Ishikawa (cell line): ENCODE data around the gene WDFY2.

Experiments used
- CEBPB ChIP-seq: IDR thresholded peaks from 2 replicates; pipeline ENCODE4 v1.6.1; 2012
- FOXM1 ChIP-seq: IDR thresholded peaks from 2 replicates; pipeline ENCODE4 v1.6.1; 2012; ENCODE audit warnings: low read depth, borderline replicate concordance
- TAF1 ChIP-seq: IDR thresholded peaks from 2 replicates; pipeline ENCODE4 v1.6.1; 2012; ENCODE audit warnings: low read depth, mild to moderate bottlenecking
- TCF12 ChIP-seq: IDR thresholded peaks from 2 replicates; pipeline ENCODE4 v1.6.1; 2012; ENCODE audit warnings: low read depth
- YY1 ChIP-seq: IDR thresholded peaks from 2 replicates; pipeline ENCODE4 v1.6.1; 2012; ENCODE audit warnings: low read depth
- TF ChIP-seq, protein P1 (sequence below): IDR thresholded peaks from 2 replicates; pipeline ENCODE4 v1.6.1; 2012; ENCODE audit warnings: low read depth, mild to moderate bottlenecking

DNA sequence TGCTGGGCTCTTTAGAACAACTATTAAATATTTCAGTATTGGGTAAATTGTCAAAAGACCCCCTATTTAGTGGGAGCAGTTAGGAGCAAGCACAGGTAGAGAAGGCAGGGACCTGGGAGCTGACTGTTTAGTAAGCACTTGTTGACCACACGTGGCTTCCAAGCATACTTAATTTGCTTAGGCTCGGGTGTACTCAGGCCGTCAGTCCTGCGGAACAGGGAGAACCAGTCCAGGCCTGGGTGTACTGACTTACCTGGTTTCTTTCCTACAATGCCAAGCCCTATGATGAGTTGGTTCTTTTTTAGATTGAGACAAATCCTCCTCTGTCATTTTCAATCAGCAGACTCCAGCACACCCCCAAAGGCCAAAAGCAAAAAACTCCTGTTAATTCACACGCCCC lies 90.0 kb downstream of the WDFY2 start:
- no peak for TF ChIP-seq TAF1
- TF ChIP-seq FOXM1, result no peak
- no peak for TF ChIP-seq CEBPB
- 0 out of 2 replicates have a peak, but pooled peaks have one; percentile 17 for TF ChIP-seq YY1
- TF ChIP-seq, protein P1, sequence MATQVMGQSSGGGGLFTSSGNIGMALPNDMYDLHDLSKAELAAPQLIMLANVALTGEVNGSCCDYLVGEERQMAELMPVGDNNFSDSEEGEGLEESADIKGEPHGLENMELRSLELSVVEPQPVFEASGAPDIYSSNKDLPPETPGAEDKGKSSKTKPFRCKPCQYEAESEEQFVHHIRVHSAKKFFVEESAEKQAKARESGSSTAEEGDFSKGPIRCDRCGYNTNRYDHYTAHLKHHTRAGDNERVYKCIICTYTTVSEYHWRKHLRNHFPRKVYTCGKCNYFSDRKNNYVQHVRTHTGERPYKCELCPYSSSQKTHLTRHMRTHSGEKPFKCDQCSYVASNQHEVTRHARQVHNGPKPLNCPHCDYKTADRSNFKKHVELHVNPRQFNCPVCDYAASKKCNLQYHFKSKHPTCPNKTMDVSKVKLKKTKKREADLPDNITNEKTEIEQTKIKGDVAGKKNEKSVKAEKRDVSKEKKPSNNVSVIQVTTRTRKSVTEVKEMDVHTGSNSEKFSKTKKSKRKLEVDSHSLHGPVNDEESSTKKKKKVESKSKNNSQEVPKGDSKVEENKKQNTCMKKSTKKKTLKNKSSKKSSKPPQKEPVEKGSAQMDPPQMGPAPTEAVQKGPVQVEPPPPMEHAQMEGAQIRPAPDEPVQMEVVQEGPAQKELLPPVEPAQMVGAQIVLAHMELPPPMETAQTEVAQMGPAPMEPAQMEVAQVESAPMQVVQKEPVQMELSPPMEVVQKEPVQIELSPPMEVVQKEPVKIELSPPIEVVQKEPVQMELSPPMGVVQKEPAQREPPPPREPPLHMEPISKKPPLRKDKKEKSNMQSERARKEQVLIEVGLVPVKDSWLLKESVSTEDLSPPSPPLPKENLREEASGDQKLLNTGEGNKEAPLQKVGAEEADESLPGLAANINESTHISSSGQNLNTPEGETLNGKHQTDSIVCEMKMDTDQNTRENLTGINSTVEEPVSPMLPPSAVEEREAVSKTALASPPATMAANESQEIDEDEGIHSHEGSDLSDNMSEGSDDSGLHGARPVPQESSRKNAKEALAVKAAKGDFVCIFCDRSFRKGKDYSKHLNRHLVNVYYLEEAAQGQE, result no peak
- TF ChIP-seq TCF12, result peak; percentile 54; the same call in 1 of the 2 replicates
